Calu3 (cell line): Measurements from ENCODE around the gene DOCK9. TPM values are rescaled to one million over a fixed set of nuclear protein-coding genes. Genes with fewer than 3 reads are reported as not detected.

Experiments used
- BruUV-seq: library from RNA; stranded (reverse); fragments of 400-500 nt; replicated peaks from 2 replicates; lab custom pipeline; 2021; lab: Mats Ljungman, UMichigan
- CTCF ChIA-PET: fragments of 300-600 bp; sonication (Branson Sonifier 250); formaldehyde crosslinking; loops from one replicate; lab custom pipeline; 2022; ENCODE audit warnings: antibody characterized with exemption; lab: Charles Lee
- DNase-seq: peaks from one replicate; pipeline ENCODE4 v3.0.0; 2022
- H3K27ac Mint-ChIP-seq: one replicate; pipeline ENCODE4 v1.8.0; 2022; ENCODE audit warnings: mixed read lengths; ENCODE audit not compliant: unreplicated experiment
- H3K27me3 Mint-ChIP-seq: one replicate; pipeline ENCODE4 v1.8.0; 2022; ENCODE audit warnings: mixed read lengths; ENCODE audit not compliant: unreplicated experiment
- H3K36me3 Mint-ChIP-seq: one replicate; pipeline ENCODE4 v1.8.0; 2022; ENCODE audit warnings: mild to moderate bottlenecking, moderate library complexity, mixed read lengths; ENCODE audit not compliant: insufficient read depth, unreplicated experiment
- H3K4me1 Mint-ChIP-seq: one replicate; pipeline ENCODE4 v1.8.0; 2022; ENCODE audit warnings: mild to moderate bottlenecking, low read depth, mixed read lengths; ENCODE audit not compliant: unreplicated experiment
- H3K4me3 Mint-ChIP-seq: one replicate; pipeline ENCODE4 v1.8.0; 2022; ENCODE audit warnings: mild to moderate bottlenecking, low read depth, moderate library complexity, mixed read lengths; ENCODE audit not compliant: unreplicated experiment
- H3K9me3 Mint-ChIP-seq: one replicate; pipeline ENCODE4 v1.8.0; 2022; ENCODE audit warnings: low read depth, mixed read lengths; ENCODE audit not compliant: unreplicated experiment
- intact Hi-C: fragments of 100-400 bp; cut with micrococcal nuclease; formaldehyde crosslinking; loops from one replicate; pipeline ENCODE4 v1.10.0; 2022; ENCODE audit not compliant: unreplicated experiment
- total RNA-seq: library from RNA; stranded (reverse); gene quantifications from 2 replicates; pipeline ENCODE4 v1.2.3, GENCODE V29; 2022
- TF ChIP-seq, protein P1 (sequence below): fragments of 200-600 bp; IDR thresholded peaks from one replicate; pipeline ENCODE4 v1.8.0; 2022; ENCODE audit warnings: antibody characterized with exemption; ENCODE audit not compliant: unreplicated experiment

DOCK9 gene
- total RNA-seq, 1 experiment from 2014 or later, result 26.2 TPM

DNA sequence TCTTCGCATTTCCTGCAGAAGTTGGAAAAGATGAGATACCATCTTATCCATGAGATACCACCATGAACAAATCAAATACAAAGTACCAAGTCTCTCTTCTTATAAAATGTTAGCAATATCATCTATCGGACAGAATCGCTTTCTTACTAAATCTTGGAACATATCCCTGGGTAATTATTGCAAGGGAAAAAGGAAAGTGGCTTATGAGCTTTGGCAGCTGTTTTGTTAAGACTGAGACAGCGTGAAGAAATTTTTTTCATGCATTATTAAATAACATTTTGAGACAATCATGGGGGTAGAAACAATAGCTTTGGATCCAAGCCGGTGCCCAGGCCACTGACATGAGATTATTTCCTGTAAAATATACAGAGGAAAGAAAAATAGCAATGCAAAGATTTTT, 84.5 kb downstream of the DOCK9 start:
- no peak overlapping the region for H3K27ac Mint-ChIP-seq
- no peaks in the 10 kb centered on the region for H3K4me1 Mint-ChIP-seq
- no peak for DNase-seq
- no peak overlapping the region for H3K4me3 Mint-ChIP-seq
- TF ChIP-seq, protein P1, sequence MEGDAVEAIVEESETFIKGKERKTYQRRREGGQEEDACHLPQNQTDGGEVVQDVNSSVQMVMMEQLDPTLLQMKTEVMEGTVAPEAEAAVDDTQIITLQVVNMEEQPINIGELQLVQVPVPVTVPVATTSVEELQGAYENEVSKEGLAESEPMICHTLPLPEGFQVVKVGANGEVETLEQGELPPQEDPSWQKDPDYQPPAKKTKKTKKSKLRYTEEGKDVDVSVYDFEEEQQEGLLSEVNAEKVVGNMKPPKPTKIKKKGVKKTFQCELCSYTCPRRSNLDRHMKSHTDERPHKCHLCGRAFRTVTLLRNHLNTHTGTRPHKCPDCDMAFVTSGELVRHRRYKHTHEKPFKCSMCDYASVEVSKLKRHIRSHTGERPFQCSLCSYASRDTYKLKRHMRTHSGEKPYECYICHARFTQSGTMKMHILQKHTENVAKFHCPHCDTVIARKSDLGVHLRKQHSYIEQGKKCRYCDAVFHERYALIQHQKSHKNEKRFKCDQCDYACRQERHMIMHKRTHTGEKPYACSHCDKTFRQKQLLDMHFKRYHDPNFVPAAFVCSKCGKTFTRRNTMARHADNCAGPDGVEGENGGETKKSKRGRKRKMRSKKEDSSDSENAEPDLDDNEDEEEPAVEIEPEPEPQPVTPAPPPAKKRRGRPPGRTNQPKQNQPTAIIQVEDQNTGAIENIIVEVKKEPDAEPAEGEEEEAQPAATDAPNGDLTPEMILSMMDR, result no peak
- intact Hi-C loops, result no loop called here
- H3K36me3 Mint-ChIP-seq, result no peaks in the 10 kb centered on the region
- no TSS peak for BruUV-seq
- H3K9me3 Mint-ChIP-seq, result no peaks in the 10 kb centered on the region
- CTCF ChIA-PET, result no interaction called here
- no peaks in the 10 kb centered on the region for H3K27me3 Mint-ChIP-seq

DNA sequence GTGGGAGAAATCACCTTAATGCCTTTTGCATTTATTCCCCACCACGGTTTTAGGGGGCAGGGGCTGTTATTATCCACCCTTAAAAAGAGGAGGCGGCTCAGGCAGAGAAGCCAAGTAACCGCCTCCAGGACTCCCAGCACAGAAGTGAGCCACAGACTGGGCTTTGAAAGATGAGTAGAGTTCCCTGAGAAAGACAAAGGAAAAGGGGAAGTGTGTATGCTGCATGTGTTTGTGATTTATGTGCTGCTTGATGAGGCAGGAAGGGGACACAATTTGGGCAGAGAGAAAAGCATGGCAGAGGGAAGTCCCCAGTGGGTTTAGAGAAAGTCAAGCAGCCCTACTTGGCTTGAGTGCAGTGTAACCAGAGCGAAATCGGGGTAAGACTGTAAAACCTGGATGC, 85.0 kb downstream of the DOCK9 start:
- Mint-ChIP-seq H3K9me3 (no peaks in the 10 kb centered on the region), H3K4me3 (no peak overlapping the region), H3K4me1 (no peaks in the 10 kb centered on the region), H3K27me3 (no peaks in the 10 kb centered on the region), H3K36me3 (no peaks in the 10 kb centered on the region), H3K27ac (no peak overlapping the region)
- CTCF ChIA-PET, result no interaction called here
- no TSS peak for BruUV-seq
- no peak for DNase-seq
- TF ChIP-seq, protein P1, result no peak
- intact Hi-C loops, result no loop called here

DNA sequence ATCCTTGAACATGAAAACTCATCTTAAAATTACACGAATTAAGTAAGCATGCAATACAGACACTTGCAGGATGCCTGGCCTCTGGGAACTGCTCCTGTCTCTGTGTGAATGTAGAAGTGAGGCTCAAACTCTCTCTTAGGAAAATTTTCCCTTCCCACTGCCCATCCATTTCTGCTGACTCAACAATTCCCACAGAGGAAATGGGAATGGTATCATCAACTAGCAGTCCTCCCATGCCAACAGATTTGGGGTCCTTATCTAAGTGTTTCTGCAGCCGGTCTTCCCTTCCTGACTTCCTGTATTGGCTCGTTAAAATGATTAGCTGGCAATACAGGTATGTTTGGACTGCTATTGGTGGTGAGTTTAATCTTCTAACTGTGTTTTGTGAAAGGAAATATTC, 85.8 kb downstream of the DOCK9 start:
- no peak overlapping the region for H3K27ac Mint-ChIP-seq
- BruUV-seq, result no TSS peak
- H3K36me3 Mint-ChIP-seq, result no peaks in the 10 kb centered on the region
- TF ChIP-seq, protein P1, result no peak
- H3K4me3 Mint-ChIP-seq, result no peak overlapping the region
- no peak for DNase-seq
- intact Hi-C loops, result no loop called here
- no peaks in the 10 kb centered on the region for H3K27me3 Mint-ChIP-seq
- CTCF ChIA-PET, result no interaction called here
- H3K9me3 Mint-ChIP-seq, result no peaks in the 10 kb centered on the region
- H3K4me1 Mint-ChIP-seq, result no peaks in the 10 kb centered on the region

DNA sequence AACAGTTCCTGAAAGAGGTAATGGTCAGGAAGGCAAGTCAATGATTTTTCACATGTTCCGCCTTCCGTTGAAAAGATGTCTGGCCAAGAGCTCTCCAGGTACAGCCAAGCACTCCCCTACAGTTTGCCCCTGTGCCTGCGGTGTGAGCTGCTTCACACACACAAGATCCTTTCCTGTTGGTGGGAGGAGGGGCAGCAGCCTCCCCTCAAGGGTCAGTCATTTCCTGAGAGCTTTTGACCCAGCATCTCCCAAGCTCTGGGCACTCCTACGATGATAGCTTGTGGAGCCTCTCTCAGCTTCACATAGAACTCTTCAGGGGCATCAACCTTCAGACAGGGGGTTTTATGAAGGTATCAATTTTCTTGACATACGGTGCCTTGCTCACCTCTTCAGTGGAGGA, 86.9 kb downstream of the DOCK9 start:
- no peaks in the 10 kb centered on the region for H3K4me1 Mint-ChIP-seq
- no TSS peak for BruUV-seq
- no peak overlapping the region for H3K4me3 Mint-ChIP-seq
- DNase-seq, result no peak
- CTCF ChIA-PET, result no interaction called here
- H3K27ac Mint-ChIP-seq, result no peak overlapping the region
- H3K9me3 Mint-ChIP-seq, result no peaks in the 10 kb centered on the region
- H3K27me3 Mint-ChIP-seq, result no peaks in the 10 kb centered on the region
- intact Hi-C loops, result no loop called here
- TF ChIP-seq, protein P1, result no peak
- H3K36me3 Mint-ChIP-seq, result no peaks in the 10 kb centered on the region
